GM19193 (cell line): ENCODE data around the gene TNPO2.
A peak's percentile ranks its signal among the peaks of the same experiment; 100 is the strongest.

ENCODE experiments used
- POLR2A ChIP-seq: IDR thresholded peaks from 4 replicates; pipeline ENCODE4 v1.6.1; 2011; ENCODE audit not compliant: insufficient read depth, insufficient read length; ENCODE audit errors: extremely low read depth

TNPO2 gene

DNA sequence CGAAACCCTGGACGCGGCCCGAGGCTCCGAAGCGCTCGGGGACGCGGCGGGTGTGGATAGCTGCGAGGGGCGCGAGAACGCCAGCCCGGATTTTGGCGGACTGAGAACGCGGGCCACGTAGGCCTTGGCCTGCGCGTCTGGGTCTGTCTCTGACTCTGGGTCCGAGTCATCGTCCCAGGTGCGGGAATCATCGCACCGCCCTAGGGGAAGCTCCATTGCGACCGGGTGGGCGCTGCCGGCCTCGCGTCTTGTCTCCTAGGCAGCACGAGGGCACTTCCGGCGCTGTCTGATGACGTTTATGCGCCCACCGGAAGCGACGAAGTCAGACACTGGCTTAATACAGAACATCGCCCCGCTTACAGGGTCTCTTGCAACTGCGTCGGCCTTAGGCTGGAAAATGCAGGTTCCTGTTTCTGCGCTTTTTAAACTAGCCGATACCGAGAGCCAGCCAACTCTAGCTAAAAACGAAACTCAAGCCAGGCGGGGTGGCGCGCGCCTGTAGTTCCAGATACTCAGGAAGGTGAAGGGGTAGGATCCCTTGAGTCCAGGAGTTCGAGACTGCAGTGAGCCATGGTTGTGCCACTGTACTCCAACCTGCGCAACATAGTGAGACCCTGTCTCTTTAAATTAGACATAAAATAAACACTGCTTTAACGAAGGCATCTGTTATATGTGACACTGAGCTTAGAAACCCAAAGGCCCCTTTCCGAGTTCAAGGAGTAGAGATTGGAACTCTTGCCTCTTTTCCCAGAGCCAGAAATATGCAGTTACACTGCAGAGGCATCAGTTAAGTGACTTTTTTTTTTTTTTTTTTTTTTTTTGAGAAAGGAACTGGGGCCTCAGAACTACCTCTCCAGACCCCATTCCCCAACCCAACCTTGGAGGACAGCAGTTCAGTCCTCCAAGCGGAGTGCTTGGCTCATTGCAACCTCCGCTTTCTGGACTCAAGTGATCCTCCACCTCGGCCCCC, 27.1 kb downstream of the TNPO2 start, which contains the start of gene FBXW9:
TSS of gene FBXW9 (minus strand) at position 266 of the 970 bp plus-strand sequence. CDS start at position 216, 50 bp downstream.
- peak; percentile 77 for TF ChIP-seq POLR2A

DNA sequence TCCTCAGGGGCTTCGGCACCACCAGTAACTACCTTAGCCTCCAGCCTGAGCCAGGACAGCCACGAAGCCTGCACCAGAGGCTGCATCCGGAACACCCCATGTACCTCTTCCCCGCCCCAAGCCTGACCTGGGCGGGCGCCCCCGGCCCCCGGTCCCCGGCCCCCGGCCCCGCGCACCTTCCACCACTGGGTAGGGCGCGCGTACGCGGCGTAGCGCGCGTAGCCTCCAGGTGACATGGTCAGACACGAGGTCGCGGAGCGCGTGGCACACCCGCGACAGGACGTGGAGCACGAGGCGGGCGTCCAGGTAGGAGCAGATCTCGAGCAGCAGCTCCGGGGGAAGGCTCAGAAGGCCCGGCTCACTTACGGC, 27.8 kb downstream of the TNPO2 start:
- no peak for TF ChIP-seq POLR2A

DNA sequence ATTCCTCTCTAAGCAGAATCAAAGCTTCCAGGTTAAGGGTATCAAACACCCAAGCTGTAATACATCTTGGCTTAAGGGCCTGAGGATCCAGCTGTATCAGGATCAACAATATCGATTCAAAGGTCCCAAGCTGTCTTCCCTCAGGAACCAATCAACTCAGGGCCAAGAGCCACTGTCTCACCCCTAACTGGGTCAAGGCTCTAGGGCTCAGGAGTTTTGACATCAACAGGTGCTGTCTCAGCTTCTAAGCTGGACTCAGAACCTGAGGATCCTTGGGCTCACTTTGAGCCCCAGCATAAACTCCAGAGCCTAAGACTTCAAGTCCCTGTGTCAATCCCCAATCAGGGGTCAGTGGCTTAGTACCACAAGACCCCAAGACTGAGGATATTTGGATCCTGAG, 28.2 kb downstream of the TNPO2 start:
- no peak for TF ChIP-seq POLR2A

DNA sequence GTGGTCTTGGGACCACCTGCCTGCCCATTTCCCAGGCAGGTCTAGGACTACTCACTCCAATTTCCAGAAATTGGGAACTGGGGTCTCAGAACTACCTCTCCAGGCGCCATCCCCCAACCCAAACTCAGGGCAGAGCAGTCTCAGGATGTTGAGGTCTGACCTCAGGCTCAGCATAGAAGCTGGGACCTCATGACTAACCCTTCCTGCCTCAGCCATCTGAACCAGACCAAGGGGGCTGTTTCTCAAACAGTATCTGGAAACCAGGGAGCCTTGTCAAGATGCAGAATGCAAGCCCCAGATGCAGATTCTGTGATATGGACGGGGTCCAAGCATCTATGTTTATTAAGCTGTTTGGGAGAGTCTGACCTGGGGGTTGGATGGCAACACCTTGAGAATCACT, 28.6 kb downstream of the TNPO2 start:
- TF ChIP-seq POLR2A = no peak

DNA sequence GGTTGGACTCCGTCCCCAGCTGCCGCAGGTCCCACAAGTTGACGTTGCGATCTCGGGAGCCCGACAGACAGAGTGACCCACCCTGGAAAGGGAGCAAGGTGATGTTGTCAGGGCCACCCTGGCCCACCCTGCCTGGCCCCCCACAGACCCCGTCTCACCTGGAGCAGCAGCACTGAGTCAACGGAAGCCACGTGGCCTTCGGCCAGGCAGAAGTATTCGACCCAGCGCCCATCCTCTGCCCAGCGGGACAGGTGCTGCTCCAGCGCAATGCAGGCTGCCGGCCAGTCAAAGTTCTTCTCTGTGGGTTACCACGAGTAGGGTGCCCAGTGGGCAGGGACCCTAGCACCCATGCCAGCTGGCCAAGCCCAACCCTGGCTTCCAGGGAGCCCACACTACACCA, 29.1 kb downstream of the TNPO2 start:
- TF ChIP-seq POLR2A = no peak

DNA sequence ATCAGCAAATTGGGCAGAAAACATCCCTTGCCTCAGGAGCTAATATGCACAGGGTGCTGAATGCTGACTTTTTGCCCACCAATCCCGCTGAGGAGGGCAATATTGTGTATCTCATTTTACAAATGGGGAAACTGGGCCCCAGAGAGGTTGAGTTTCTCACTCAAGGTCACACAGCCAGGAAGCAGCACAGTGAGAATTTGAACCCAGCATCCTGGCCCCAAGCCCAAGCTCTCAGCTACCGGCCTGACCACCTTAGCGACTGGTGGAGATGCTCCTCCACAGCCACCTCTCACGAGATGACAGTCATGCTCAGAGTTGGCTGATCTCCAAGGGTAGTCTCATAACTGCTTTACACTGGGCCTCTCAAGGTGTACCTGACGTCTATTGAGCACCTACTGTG, 30.8 kb downstream of the TNPO2 start:
- no peak for TF ChIP-seq POLR2A

DNA sequence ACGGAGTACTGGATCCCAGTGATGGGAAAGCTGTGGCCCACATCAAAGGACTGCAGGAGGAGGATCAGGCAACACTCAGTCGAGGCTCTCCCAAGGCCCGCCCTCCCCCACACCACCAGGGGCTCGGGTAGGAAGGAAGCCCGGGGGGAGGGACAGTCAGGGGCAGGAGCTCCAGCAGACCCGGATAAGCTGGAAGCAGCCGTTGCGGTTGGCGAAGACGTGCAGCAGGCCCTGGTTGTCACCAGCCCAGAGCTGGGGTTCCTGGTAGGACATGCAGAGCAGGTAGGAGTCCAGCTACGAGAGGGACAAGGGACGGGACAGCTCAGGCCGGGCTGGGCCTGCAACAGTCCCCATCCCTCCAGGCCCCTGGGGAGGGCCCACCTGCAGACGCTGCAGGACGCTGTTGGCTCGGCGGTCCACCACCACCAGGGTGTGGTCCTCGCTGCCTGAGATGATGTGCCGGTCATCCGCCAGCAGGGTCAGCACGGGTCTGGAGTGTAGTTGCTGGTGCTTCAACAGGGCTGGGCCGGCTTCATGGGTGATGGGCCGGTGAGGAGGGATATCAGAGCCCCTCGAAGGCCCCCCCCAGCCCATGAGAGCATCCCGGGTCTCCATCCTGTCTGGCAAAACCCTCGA, 34.0 kb downstream of the TNPO2 start:
- TF ChIP-seq POLR2A = no peak

DNA sequence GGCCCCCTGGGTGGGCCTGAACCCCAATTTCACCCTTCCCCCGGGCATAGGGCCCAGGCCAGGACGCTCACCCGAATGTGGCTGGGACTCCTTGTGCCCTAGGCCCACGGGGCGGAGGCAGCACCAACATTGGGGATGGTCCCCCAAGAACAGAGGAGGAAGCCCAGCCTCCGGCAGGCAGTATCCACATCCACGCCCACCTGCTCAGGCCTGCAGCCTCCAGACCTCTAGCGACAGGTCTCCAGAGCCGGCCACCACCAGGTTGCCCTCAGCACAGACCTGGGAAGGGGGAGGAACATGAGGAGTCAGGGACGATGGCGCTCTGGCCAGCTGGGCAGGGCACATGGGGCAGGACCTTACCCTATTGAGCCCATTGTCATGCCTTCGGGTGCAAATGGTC, 34.7 kb downstream of the TNPO2 start:
- TF ChIP-seq POLR2A = no peak

DNA sequence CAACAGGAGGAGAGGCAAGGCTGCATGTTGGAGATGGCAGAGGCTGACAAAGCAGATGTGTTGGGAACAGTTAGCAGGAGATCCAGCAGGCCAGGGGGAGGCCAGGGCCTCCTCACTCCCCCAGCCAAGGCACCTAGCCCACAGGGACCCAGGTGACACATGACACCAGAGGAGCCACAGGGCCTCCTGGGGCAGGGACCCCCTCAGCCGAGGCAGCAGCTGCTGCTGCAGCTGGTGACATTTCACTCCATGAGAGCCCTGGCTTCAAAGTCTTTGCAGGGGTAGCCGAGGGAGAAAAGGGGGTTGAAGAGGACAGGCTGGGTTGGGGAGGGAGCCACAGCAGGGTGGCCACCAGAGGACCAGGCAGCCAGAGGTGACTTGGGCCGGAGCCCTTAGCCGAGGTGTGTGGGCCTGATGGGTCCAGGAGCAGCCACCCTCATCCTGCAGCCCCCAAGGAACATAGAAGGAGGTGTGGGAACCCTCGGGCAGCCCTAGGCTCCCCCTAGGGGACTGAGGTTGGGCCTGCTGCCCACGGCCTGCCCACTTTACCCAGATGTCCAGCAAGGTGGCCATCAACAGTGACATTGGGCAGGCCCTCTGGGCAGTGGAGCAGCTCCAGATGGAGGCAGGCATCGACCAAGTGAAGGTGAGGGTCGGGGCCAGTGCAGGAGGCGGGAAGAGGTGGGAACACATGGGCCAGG, 36.1 kb downstream of the TNPO2 start, which contains the start of gene GNG14:
TSS of gene GNG14 (plus strand) at position 503 of the 701 bp plus-strand sequence. CDS start at position 554, 51 bp downstream.
- no peak for TF ChIP-seq POLR2A

DNA sequence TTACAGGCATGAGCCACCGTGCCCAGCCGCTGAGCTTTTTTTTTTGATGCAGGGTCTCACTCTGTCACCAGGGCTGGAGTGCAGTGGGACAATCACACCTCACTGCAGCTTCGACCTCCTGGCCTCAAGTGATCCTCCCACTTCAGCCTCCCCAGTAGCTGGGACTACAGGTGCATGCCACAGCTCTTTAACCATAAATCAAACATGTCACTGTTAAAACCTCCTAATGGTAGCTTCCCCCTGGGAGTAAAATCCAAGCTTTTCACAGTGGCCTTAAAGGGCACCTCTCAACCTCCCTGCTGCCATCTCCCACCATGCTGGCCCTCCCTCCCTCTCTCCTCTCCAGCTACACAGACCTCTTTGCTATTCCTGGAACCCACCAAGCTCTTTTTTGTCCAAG, 37.9 kb downstream of the TNPO2 start:
- TF ChIP-seq POLR2A = no peak

DNA sequence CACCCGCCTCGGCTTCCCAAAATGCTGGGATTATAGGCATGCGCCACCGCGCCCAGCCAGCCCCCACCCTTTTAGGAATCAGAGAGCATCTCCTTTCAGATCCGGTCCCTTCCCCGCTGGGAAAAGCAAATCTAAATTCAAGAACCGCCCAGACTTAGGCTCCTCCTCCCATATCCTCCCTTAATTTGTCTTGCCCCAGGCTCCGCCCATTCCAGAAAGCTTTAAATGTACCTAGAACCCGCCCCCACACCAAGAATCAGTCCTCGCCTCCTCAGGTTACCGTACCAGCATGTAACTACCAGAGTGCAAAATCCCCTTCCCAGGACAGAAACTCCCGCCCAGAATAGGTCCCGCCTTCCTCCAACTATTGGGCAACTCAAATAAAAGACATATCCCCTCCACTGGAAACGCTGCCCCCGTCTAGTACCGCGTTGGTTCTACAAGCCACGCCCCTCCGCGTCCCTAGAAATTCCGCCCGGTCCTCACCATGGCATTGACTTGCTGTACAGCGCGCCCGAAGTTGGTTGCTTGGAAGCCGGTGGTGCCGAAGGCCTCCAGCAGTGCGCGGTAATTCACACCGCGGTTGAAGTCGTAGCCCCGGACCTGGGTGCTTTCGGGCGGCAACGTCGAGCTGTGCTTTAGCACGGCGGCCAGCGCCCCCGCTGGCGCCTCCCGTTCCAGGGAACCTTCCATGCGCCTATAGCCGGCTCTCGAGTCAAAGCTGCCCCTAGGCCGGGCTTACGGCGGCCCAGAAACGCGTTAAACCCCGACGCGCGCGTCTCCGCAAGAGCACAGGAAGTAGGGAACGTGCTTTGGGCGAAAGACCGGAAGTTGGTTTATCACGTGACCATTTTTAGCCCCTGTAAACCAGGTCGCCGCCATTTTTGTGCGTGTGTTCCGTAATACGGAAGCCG, 42.4 kb downstream of the TNPO2 start, which contains the start of gene DHPS:
TSS of gene DHPS (minus strand) at position 807 of the 914 bp plus-strand sequence. CDS start at position 693, 114 bp downstream.
- peak; percentile 85 for TF ChIP-seq POLR2A

DNA sequence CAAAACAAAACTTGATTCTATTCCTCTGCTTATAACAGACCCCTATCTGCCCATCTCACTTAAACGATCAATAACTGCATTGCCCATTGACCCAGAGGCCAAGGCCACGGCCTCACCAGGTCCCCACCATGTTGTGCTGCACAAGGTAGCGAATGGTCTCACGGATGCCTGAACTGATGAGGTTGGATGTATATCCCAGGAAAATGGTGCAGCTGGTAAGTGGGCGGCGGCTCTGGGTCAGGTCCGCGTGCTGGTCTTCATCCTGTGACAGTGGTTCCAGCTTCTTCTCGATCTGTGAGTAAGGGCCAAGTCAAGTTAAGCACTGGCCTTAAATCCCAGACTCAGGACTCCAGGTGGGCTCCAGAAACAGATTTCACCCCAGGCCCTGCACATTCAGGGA, 43.7 kb downstream of the TNPO2 start:
- TF ChIP-seq POLR2A = no peak

DNA sequence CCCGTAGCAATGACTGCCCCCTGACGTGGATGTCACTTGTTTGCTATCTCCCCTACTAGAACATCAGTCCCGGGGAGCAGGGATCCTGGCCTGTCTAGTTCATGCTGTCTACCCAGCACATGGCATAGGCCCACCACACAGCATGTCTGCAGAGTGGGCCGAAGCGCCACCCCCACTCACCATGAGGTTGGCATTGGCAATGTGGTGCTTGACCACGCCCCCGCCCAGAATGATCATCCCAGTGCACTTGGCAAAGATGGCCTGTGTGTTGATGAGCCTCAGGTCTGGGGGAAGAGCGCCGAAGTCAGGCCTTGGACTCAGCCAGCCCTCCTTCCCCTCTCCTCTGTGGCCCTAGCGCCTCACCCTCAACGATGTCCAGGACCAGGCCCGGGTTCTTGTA, 46.8 kb downstream of the TNPO2 start:
- TF ChIP-seq POLR2A = peak; percentile 19

DNA sequence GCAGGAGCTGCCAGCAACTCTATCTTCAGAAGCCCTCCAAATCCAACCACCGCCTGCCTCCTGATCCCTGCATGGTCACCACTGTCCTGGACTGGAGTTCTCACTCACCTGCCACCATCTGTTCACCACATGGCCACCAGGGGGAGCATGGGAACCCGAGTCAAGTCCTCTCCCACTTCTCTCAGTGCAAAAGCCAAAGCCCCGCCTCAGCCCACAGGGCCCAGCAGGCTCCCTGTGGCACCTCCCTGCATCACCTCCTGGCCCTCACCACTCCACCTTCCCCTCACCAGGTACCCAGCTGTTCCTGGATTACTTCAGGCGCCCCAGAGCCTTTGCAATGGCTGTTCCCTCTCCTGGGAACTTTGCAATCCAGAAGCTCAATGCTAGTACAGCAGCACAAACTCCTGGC, 47.3 kb downstream of the TNPO2 start:
- TF ChIP-seq POLR2A = no peak
